GF-D8 (cell line): ENCODE measurements around the gene MIER2.
"Not testable (repeated sequence)": the region's sequence is repeated elsewhere in the genome, so short reads cannot be mapped to it uniquely, and the experiment has no call there.

Experiments
- DNase-seq: peaks from one replicate; lab custom pipeline; 2025; lab: John Stamatoyannopoulos, UW

MIER2 gene

GRCh38 chr19:283395-283794, 61.2 kb downstream of the MIER2 start:
- no peak for DNase-seq

- no peak for DNase-seq
Observed at GRCh38 chr19:282501-282900, 62.1 kb downstream of the MIER2 start.

GRCh38 chr19:281992-282391, 62.6 kb downstream of the MIER2 start:
- DNase-seq: no peak

GRCh38 chr19:281156-281853, 63.3 kb downstream of the MIER2 start:
- DNase-seq: no peak

GRCh38 chr19:280541-281009, 64.0 kb downstream of the MIER2 start:
- DNase-seq: no peak

GRCh38 chr19:279656-280055, 64.9 kb downstream of the MIER2 start:
- no peak for DNase-seq

- no peak for DNase-seq
Observed at GRCh38 chr19:279231-279630, 65.4 kb downstream of the MIER2 start.

GRCh38 chr19:277581-278165, 66.9 kb downstream of the MIER2 start:
- DNase-seq: no peak

GRCh38 chr19:277131-277530, 67.5 kb downstream of the MIER2 start:
- no peak for DNase-seq

- DNase-seq: no peak
Observed at GRCh38 chr19:275958-276646, 68.5 kb downstream of the MIER2 start.

- no peak for DNase-seq
Observed at GRCh38 chr19:275000-275399, 69.6 kb downstream of the MIER2 start.

- no peak for DNase-seq
Observed at GRCh38 chr19:273393-273792, 71.2 kb downstream of the MIER2 start.

- DNase-seq: no peak
Observed at GRCh38 chr19:271856-272255, 72.7 kb downstream of the MIER2 start.

GRCh38 chr19:270766-271318, 73.8 kb downstream of the MIER2 start:
- not testable (repeated sequence) for DNase-seq

GRCh38 chr19:269241-269640, 75.4 kb downstream of the MIER2 start:
- DNase-seq: no peak

- DNase-seq: no peak
Observed at GRCh38 chr19:262125-262524, 82.5 kb downstream of the MIER2 start.

GRCh38 chr19:256804-257203, 87.8 kb downstream of the MIER2 start:
- not testable (repeated sequence) for DNase-seq
